Spinal cord (tissue), 10 donors: Measurements from ENCODE around the gene C5AR1. TPM values are rescaled to one million over a fixed set of nuclear protein-coding genes. Genes with fewer than 3 reads are reported as not detected.
"Not testable (repeated sequence)": the region's sequence is repeated elsewhere in the genome, so short reads cannot be mapped to it uniquely, and the experiment has no call there.

ENCODE experiments used
- DNase-seq, 6 donors: peaks; one replicate each; pipeline versions ENCODE4 v3.0.0 to v3.0.0-alpha.2; 2013 to 2015; ENCODE audit warnings: low spot score in 6 of 6, low read depth in 4 of 6
- H3K27ac ChIP-seq: one replicate; pipeline ENCODE4 v1.5.1; 2013; ENCODE audit warnings: low read depth, low read length, control low read depth
- H3K27me3 ChIP-seq: one replicate; pipeline ENCODE4 v1.6.1; 2013; ENCODE audit warnings: low read length; ENCODE audit not compliant: control insufficient read depth, insufficient read depth
- H3K36me3 ChIP-seq: one replicate; pipeline ENCODE4 v1.6.1; 2013; ENCODE audit warnings: low read length; ENCODE audit not compliant: control insufficient read depth, insufficient read depth
- H3K4me1 ChIP-seq: one replicate; pipeline ENCODE4 v1.6.1; 2013; ENCODE audit warnings: low read length; ENCODE audit not compliant: control insufficient read depth, insufficient read depth
- H3K4me3 ChIP-seq: one replicate; pipeline ENCODE4 v1.5.1; 2013; ENCODE audit warnings: low read depth, low read length, control low read depth
- H3K9me3 ChIP-seq: one replicate; pipeline ENCODE4 v1.6.1; 2013; ENCODE audit warnings: low read length; ENCODE audit not compliant: control insufficient read depth, insufficient read depth
- WGBS: methylation state at CpG from one replicate; pipeline ENCODE4 v1.1.5; 2013; ENCODE audit warnings: missing lambda C conversion rate; ENCODE audit not compliant: insufficient coverage; 5-methylcytosine and 5-hydroxymethylcytosine counted together
- polyA plus RNA-seq, 2 donors: library from polyadenylated mRNA; unstranded; fragments of 120-200 nt; gene quantifications; one replicate each; pipeline ENCODE4 v1.2.1, GENCODE V29; 2013; ENCODE audit not compliant: insufficient read length in 2 of 2
- total RNA-seq, 2 donors: library from RNA; depleted of rRNA in 1 of 2; stranded (reverse); fragments of 120-200 nt in 1 of 2; fragments of >200 nt in 1 of 2; gene quantifications; one replicate each; pipeline versions ENCODE4 v1.2.3 to v1.2.4, GENCODE V29; 2013 to 2014
- donor health status: healthy.

The C5AR1 gene
- total and polyA plus RNA-seq, 4 donors, result 2.0 to 4.8 (median 3.3) TPM

- no peak for DNase-seq
- Histone ChIP-seq H3K36me3 (peaks cover 3% of the 10 kb centered on the region), H3K27me3 (no peaks in the 10 kb centered on the region), H3K4me1 (no peaks in the 10 kb centered on the region), H3K27ac (no peak overlapping the region), H3K9me3 (no peaks in the 10 kb centered on the region), H3K4me3 (no peak overlapping the region)
- 78% methylated on average over 4 of the region's 11 CpGs for WGBS
These were observed 33.6 kb downstream of the C5AR1 start for GRCh38 chr19:47343194-47343802.

GRCh38 chr19:47344425-47344824 lies 34.8 kb downstream of the C5AR1 start:
- no peak for DNase-seq
- WGBS, result 80% methylated on average over 1 of the region's 1 CpG
- Histone ChIP-seq H3K27ac (no peak overlapping the region), H3K4me1 (peaks cover 7% of the 10 kb centered on the region), H3K27me3 (no peaks in the 10 kb centered on the region), H3K36me3 (peaks cover 5% of the 10 kb centered on the region), H3K9me3 (no peaks in the 10 kb centered on the region), H3K4me3 (no peak overlapping the region)

GRCh38 chr19:47346024-47346423 lies 36.4 kb downstream of the C5AR1 start:
- H3K9me3 ChIP-seq, H3K4me3 ChIP-seq, H3K27ac ChIP-seq, DNase-seq, H3K27me3 ChIP-seq, H3K36me3 ChIP-seq: not testable (repeated sequence)
- 76% methylated on average over 5 of the region's 6 CpGs for WGBS
- peaks cover 23% of the 10 kb centered on the region for H3K4me1 ChIP-seq

- H3K9me3 ChIP-seq, result no peaks in the 10 kb centered on the region
- peaks cover 24% of the 10 kb centered on the region for H3K4me1 ChIP-seq
- 2% methylated on average over 62 of the region's 63 CpGs for WGBS
- peak within 1 kb of the TSS; percentile 52 for H3K27ac ChIP-seq
- H3K36me3 ChIP-seq, result peaks cover 24% of the 10 kb centered on the region
- DNase-seq, result peak; percentile 91 to 100 (median 97)
- peak within 1 kb of the TSS; percentile 93 for H3K4me3 ChIP-seq
- no peaks in the 10 kb centered on the region for H3K27me3 ChIP-seq
These were observed 39.4 kb downstream of the C5AR1 start, which contains the start of gene DHX34 for GRCh38 chr19:47348819-47349795. Gene DHX34 (plus strand): TSS chr19:47349315. CDS start chr19:47353031, 3,716 bp downstream.

- no peak overlapping the region for H3K27ac ChIP-seq
- no peak for DNase-seq
- H3K4me3 ChIP-seq, result no peak overlapping the region
- 96% methylated on average over 6 of the region's 6 CpGs for WGBS
- H3K9me3 ChIP-seq, result no peaks in the 10 kb centered on the region
- peaks cover 24% of the 10 kb centered on the region for H3K4me1 ChIP-seq
- peaks cover 39% of the 10 kb centered on the region for H3K36me3 ChIP-seq
- no peaks in the 10 kb centered on the region for H3K27me3 ChIP-seq
These were observed 41.0 kb downstream of the C5AR1 start for GRCh38 chr19:47350630-47351029.

GRCh38 chr19:47351548-47351947 lies 41.9 kb downstream of the C5AR1 start:
- DNase-seq, result peak in 2 of 6 donors; percentile 43 to 60

GRCh38 chr19:47352095-47352494 lies 42.4 kb downstream of the C5AR1 start:
- H3K4me3 ChIP-seq, result no peak overlapping the region
- H3K9me3 ChIP-seq, result no peaks in the 10 kb centered on the region
- H3K36me3 ChIP-seq, result peaks cover 53% of the 10 kb centered on the region
- H3K4me1 ChIP-seq, result peaks cover 24% of the 10 kb centered on the region
- WGBS, result no CpG with 5 or more reads among the region's 2 CpGs
- H3K27ac ChIP-seq, result no peak overlapping the region
- no peak for DNase-seq
- no peaks in the 10 kb centered on the region for H3K27me3 ChIP-seq

More at GRCh38 chr19:47351548-47351947, 41.9 kb downstream of the C5AR1 start:
- H3K9me3 ChIP-seq, result no peaks in the 10 kb centered on the region
- H3K36me3 ChIP-seq, result peaks cover 48% of the 10 kb centered on the region
- 100% methylated on average over 1 of the region's 3 CpGs for WGBS
- H3K4me3 ChIP-seq, result no peak overlapping the region
- H3K27ac ChIP-seq, result no peak overlapping the region
- no peaks in the 10 kb centered on the region for H3K27me3 ChIP-seq
- H3K4me1 ChIP-seq, result peaks cover 24% of the 10 kb centered on the region

- Histone ChIP-seq H3K36me3 (peaks cover 66% of the 10 kb centered on the region), H3K9me3 (no peaks in the 10 kb centered on the region), H3K27ac (no peak overlapping the region), H3K4me1 (peaks cover 24% of the 10 kb centered on the region), H3K27me3 (no peaks in the 10 kb centered on the region), H3K4me3 (no peak overlapping the region)
- WGBS, result 69% methylated on average over 24 of the region's 24 CpGs
- no peak for DNase-seq
These were observed 43.6 kb downstream of the C5AR1 start for GRCh38 chr19:47353307-47353712.

- DNase-seq, result no peak
- 98% methylated on average over 6 of the region's 6 CpGs for WGBS
- H3K36me3 ChIP-seq, result peaks cover 98% of the 10 kb centered on the region
These were observed 47.2 kb downstream of the C5AR1 start for GRCh38 chr19:47356900-47357299.

More at GRCh38 chr19:47356900-47357299, 47.2 kb downstream of the C5AR1 start:
- Histone ChIP-seq H3K4me1 (no peaks in the 10 kb centered on the region), H3K27ac (no peak overlapping the region), H3K4me3 (no peak overlapping the region), H3K27me3 (no peaks in the 10 kb centered on the region), H3K9me3 (no peaks in the 10 kb centered on the region)
